ENCODE measurements around the gene NPAS3.

DNA sequence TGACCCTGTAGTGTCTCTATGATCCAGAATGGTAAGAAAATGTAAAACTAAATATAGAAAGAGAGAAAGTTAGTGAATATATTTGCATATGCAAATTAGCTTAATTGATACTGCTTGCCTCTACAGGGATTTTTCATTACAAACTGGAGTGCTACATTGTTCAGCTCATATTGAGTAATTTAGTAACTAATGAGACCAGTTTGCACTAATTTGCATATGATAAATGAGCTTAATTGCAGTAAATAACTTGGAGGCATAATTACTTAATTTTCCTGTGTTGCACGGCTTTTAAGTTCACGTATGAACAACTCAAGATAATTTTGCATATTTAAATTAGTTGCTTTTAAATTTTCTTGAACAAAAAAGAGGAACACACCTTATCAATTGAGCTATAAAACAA lies 436.5 kb downstream of the NPAS3 start:
- TF ChIP-seq, protein P1, sequence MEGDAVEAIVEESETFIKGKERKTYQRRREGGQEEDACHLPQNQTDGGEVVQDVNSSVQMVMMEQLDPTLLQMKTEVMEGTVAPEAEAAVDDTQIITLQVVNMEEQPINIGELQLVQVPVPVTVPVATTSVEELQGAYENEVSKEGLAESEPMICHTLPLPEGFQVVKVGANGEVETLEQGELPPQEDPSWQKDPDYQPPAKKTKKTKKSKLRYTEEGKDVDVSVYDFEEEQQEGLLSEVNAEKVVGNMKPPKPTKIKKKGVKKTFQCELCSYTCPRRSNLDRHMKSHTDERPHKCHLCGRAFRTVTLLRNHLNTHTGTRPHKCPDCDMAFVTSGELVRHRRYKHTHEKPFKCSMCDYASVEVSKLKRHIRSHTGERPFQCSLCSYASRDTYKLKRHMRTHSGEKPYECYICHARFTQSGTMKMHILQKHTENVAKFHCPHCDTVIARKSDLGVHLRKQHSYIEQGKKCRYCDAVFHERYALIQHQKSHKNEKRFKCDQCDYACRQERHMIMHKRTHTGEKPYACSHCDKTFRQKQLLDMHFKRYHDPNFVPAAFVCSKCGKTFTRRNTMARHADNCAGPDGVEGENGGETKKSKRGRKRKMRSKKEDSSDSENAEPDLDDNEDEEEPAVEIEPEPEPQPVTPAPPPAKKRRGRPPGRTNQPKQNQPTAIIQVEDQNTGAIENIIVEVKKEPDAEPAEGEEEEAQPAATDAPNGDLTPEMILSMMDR (tag by site-specific recombination; IDR thresholded peaks at IDR 0.05), result no peak
- TF ChIP-seq ZNF138 (tag by site-specific recombination; IDR thresholded peaks at IDR 0.05; ENCODE audit: borderline replicate concordance), result no peak
- no peak for TF ChIP-seq SP7 (tag by site-specific recombination; IDR thresholded peaks at IDR 0.05)
